CD4-positive, alpha-beta T cell treated with Interleukin-2 at 100 ng/mL for 4 hours (primary cell): ENCODE measurements around the gene ELAC1.
"Not testable (repeated sequence)": the region's sequence is repeated elsewhere in the genome, so short reads cannot be mapped to it uniquely, and the experiment has no call there.

Experiments used
- DNase-seq: peaks from one replicate; pipeline ENCODE4 v3.0.0-alpha.2; 2020; ENCODE audit warnings: low spot score

ELAC1 gene

GRCh38 chr18:50967714-50968661 lies at the start of gene ELAC1:
Gene ELAC1 (plus strand): TSS chr18:50968040. CDS start chr18:50974405, 6,365 bp downstream.
- DNase-seq, result peak; percentile 62

GRCh38 chr18:50918153-50918552 lies 49.7 kb upstream of the ELAC1 start:
- no peak for DNase-seq

- no peak for DNase-seq
Observed at GRCh38 chr18:50924372-50924771, 43.5 kb upstream of the ELAC1 start.

GRCh38 chr18:50926521-50926920 lies 41.3 kb upstream of the ELAC1 start:
- no peak for DNase-seq

- no peak for DNase-seq
Observed at GRCh38 chr18:50928551-50928950, 39.3 kb upstream of the ELAC1 start.

GRCh38 chr18:50933684-50934083 lies 34.2 kb upstream of the ELAC1 start:
- no peak for DNase-seq

- DNase-seq, result no peak
Observed at GRCh38 chr18:50934545-50935211, 33.2 kb upstream of the ELAC1 start.

GRCh38 chr18:50935493-50936191 lies 32.2 kb upstream of the ELAC1 start:
- DNase-seq, result no peak

- no peak for DNase-seq
Observed at GRCh38 chr18:50937183-50937582, 30.7 kb upstream of the ELAC1 start.

- no peak for DNase-seq
Observed at GRCh38 chr18:50938912-50939311, 28.9 kb upstream of the ELAC1 start.

GRCh38 chr18:50944245-50944932 lies 23.5 kb upstream of the ELAC1 start:
- no peak for DNase-seq

GRCh38 chr18:50945918-50946317 lies 21.9 kb upstream of the ELAC1 start:
- DNase-seq, result not testable (repeated sequence)

GRCh38 chr18:50947899-50948298 lies 19.9 kb upstream of the ELAC1 start:
- DNase-seq, result no peak

GRCh38 chr18:50949185-50949584 lies 18.7 kb upstream of the ELAC1 start:
- DNase-seq, result no peak

- DNase-seq, result no peak
Observed at GRCh38 chr18:50950626-50951025, 17.2 kb upstream of the ELAC1 start.

GRCh38 chr18:50953822-50954221 lies 14.0 kb upstream of the ELAC1 start:
- DNase-seq, result no peak

- DNase-seq, result no peak
Observed at GRCh38 chr18:50955253-50955652, 12.6 kb upstream of the ELAC1 start.

- DNase-seq, result no peak
Observed at GRCh38 chr18:50956116-50956515, 11.7 kb upstream of the ELAC1 start.

- DNase-seq, result no peak
Observed at GRCh38 chr18:50961974-50962373, 5.9 kb upstream of the ELAC1 start.

- no peak for DNase-seq
Observed at GRCh38 chr18:50969448-50969847, 1.6 kb downstream of the ELAC1 start.

GRCh38 chr18:50970006-50970405 lies 2.2 kb downstream of the ELAC1 start:
- no peak for DNase-seq

- not testable (repeated sequence) for DNase-seq
Observed at GRCh38 chr18:50972404-50972803, 4.6 kb downstream of the ELAC1 start.
